Measurements from ENCODE around the gene DRC7. TPM values are rescaled to one million over a fixed set of nuclear protein-coding genes. Genes with fewer than 3 reads are reported as not detected.
"Not testable (repeated sequence)": the region's sequence is repeated elsewhere in the genome, so short reads cannot be mapped to it uniquely, and the experiment has no call there.

The DRC7 gene
- polyA plus RNA-seq, 1 of the 3 experiments (the other 2 are of a cell fraction), result 0.58 TPM

DNA sequence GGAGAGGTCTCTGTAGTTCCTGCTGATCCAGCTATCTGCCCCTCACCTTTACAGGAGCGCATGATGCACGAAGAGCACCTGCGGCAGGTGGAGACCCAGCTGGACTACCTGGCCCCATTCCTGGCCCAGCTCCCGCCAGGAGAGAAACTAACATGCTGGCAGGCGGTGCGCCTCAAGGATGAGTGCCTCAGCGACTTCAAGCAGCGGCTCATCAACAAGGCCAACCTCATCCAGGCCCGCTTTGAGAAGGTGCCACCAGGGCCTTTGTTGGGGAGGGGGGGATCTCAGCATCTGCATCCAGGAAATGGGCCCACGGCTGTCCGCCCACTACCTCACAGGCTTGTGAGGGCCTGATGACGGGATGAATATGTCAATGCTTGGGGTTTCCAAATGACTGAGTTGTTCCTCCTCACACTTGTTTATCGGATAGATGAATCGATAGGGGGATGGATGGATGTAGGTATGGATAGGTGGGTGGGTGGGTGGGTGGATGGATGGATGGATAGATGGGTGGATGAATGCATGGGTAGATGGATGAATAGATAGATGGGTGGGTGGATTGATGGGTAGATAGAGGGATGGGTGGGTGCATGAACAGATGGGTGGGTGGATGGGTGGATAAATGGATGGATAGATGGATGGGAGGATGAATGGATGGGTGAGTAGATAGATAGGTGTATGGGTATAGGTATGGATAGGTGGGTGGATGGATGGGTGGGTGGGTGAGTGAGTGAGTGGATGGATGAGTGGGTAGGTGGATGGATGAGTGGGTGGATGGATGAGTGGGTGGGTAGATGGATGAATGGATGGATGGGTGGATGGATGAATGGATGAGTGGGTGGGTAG, 34.0 kb downstream of the DRC7 start:
- no peaks in the 10 kb centered on the region for H4K20me1 ChIP-seq (ENCODE audit: insufficient read depth)
- H3K79me2 ChIP-seq (ENCODE audit: insufficient read depth), result no peaks in the 10 kb centered on the region
- peaks cover 5% of the 10 kb centered on the region for H3F3A ChIP-seq (replicated peaks; ENCODE audit: insufficient read depth)
- no peaks in the 10 kb centered on the region; the same call in 1 of the 2 replicates for H3K27me3 ChIP-seq (ENCODE audit: insufficient read depth)
- WGBS (ENCODE audit: low lambda C conversion rate), result 81% methylated on average over 9 of the region's 14 CpGs
- no peak overlapping the region for H3K4me3 ChIP-seq (ENCODE audit: low read depth in 2 of 2, low read length in 1 of 2)
- H3K4me1 ChIP-seq (ENCODE audit: control insufficient read depth in 1 of 2, insufficient read depth in 2 of 2, low read depth in 1 of 2, low read length in 1 of 2), result no peaks in the 10 kb centered on the region
- no peaks in the 10 kb centered on the region for H3K9me3 ChIP-seq
- TF ChIP-seq, protein P1, sequence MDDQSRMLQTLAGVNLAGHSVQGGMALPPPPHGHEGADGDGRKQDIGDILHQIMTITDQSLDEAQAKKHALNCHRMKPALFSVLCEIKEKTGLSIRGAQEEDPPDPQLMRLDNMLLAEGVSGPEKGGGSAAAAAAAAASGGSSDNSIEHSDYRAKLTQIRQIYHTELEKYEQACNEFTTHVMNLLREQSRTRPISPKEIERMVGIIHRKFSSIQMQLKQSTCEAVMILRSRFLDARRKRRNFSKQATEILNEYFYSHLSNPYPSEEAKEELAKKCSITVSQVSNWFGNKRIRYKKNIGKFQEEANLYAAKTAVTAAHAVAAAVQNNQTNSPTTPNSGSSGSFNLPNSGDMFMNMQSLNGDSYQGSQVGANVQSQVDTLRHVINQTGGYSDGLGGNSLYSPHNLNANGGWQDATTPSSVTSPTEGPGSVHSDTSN (IDR thresholded peaks at IDR 0.05), result no peak
- no peak for TF ChIP-seq GATA2 (CRISPR knock-in tag; IDR thresholded peaks at IDR 0.05)
- TF ChIP-seq FOXJ3 (CRISPR knock-in tag; IDR thresholded peaks at IDR 0.05), result no peak
- TF ChIP-seq, protein P2, sequence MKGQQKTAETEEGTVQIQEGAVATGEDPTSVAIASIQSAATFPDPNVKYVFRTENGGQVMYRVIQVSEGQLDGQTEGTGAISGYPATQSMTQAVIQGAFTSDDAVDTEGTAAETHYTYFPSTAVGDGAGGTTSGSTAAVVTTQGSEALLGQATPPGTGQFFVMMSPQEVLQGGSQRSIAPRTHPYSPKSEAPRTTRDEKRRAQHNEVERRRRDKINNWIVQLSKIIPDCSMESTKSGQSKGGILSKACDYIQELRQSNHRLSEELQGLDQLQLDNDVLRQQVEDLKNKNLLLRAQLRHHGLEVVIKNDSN (IDR thresholded peaks at IDR 0.05; ENCODE audit: borderline replicate concordance, low read depth), result no peak
- TF ChIP-seq ELF1 (IDR thresholded peaks at IDR 0.05), result no peak
- TF ChIP-seq CHD2 (IDR thresholded peaks at IDR 0.05; ENCODE audit: low read length, partially characterized antibody), result no peak
- no peak for TF ChIP-seq YY1 (IDR thresholded peaks at IDR 0.05; ENCODE audit: low read depth)
- TF ChIP-seq SIN3A (IDR thresholded peaks at IDR 0.05; ENCODE audit: borderline replicate concordance, low read depth, low read length), result no peak
- no peak for TF ChIP-seq NFIC (IDR thresholded peaks at IDR 0.05; ENCODE audit: borderline replicate concordance)
- no peak for TF ChIP-seq EP300 (IDR thresholded peaks at IDR 0.05; ENCODE audit: borderline replicate concordance in 1 of 2, low read depth in 1 of 2, low read length in 1 of 2)
- TF ChIP-seq TCF12 (IDR thresholded peaks at IDR 0.05), result no peak
- TF ChIP-seq MEF2A (IDR thresholded peaks at IDR 0.05; ENCODE audit: borderline replicate concordance, low read depth), result no peak
- H3K27ac ChIP-seq (ENCODE audit: low read depth in 2 of 2, low read length in 1 of 2), result no peak overlapping the region
- ChIA-PET POLR2A (no interaction called here), CTCF (interaction anchor here (1.7 kb wide), 1 partner anchor 138 kb away, joined by 5 read pairs; no protein-coding TSS in a partner anchor)
- DNase-seq, result no peak
- no peaks in the 10 kb centered on the region for H3K9me2 ChIP-seq
- no peak overlapping the region for H3K9ac ChIP-seq
- no peaks in the 10 kb centered on the region for H3K36me3 ChIP-seq (replicated peaks in 1 of 2; ENCODE audit: control insufficient read depth in 1 of 2, insufficient read depth in 2 of 2, low read length in 1 of 2)
- H3K4me2 ChIP-seq, result no peak overlapping the region
- no peak overlapping the region for H2AFZ ChIP-seq (ENCODE audit: low read depth)

DNA sequence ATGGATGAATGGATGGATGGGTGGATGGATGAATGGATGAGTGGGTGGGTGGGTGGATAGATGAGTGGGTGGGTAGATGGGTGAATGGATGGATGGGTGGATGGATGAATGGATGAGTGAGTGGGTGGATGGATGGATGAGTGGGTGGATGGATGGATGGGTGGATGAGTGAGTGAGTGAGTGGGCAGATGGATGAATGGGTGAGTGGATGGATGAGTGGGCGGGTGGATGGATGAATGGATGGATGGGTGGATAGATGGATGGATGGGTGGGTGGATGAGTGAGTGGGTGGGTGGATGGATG, 34.5 kb downstream of the DRC7 start:
- no peaks in the 10 kb centered on the region for H3K4me1 ChIP-seq (ENCODE audit: control insufficient read depth in 1 of 2, insufficient read depth in 2 of 2, low read depth in 1 of 2, low read length in 1 of 2)
- no peak overlapping the region for H3K9ac ChIP-seq
- no peak overlapping the region for H2AFZ ChIP-seq (ENCODE audit: low read depth)
- H3F3A ChIP-seq (replicated peaks; ENCODE audit: insufficient read depth), result peaks cover 5% of the 10 kb centered on the region
- no peak overlapping the region for H3K4me3 ChIP-seq (ENCODE audit: low read depth in 2 of 2, low read length in 1 of 2)
- 40% methylated on average over 1 of the region's 1 CpG for WGBS (ENCODE audit: low lambda C conversion rate)
- POLR2A ChIA-PET, result no interaction called here
- no peaks in the 10 kb centered on the region for H3K36me3 ChIP-seq (replicated peaks in 1 of 2; ENCODE audit: control insufficient read depth in 1 of 2, insufficient read depth in 2 of 2, low read length in 1 of 2)
- H3K27ac ChIP-seq (ENCODE audit: low read depth in 2 of 2, low read length in 1 of 2), result no peak overlapping the region
- DNase-seq, result no peak
- H3K27me3 ChIP-seq (ENCODE audit: insufficient read depth), result no peaks in the 10 kb centered on the region; the same call in 1 of the 2 replicates
- no peaks in the 10 kb centered on the region for H3K9me2 ChIP-seq
- TF ChIP-seq, protein P3, sequence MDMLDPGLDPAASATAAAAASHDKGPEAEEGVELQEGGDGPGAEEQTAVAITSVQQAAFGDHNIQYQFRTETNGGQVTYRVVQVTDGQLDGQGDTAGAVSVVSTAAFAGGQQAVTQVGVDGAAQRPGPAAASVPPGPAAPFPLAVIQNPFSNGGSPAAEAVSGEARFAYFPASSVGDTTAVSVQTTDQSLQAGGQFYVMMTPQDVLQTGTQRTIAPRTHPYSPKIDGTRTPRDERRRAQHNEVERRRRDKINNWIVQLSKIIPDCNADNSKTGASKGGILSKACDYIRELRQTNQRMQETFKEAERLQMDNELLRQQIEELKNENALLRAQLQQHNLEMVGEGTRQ (IDR thresholded peaks at IDR 0.05; ENCODE audit: borderline replicate concordance, low read depth, low read length), result no peak
- TF ChIP-seq NFIC (IDR thresholded peaks at IDR 0.05; ENCODE audit: borderline replicate concordance) (no peak), TEAD4 (IDR thresholded peaks at IDR 0.05; ENCODE audit: borderline replicate concordance, insufficient read depth) (no peak), YY1 (IDR thresholded peaks at IDR 0.05; ENCODE audit: low read depth) (no peak), FOXJ3 (CRISPR knock-in tag; IDR thresholded peaks at IDR 0.05) (no peak), TAF1 (IDR thresholded peaks at IDR 0.05; ENCODE audit: borderline replicate concordance, low read depth, low read length) (no peak), FOXM1 (IDR thresholded peaks at IDR 0.05; ENCODE audit: low read depth) (no peak), CHD2 (IDR thresholded peaks at IDR 0.05; ENCODE audit: low read length, partially characterized antibody) (no peak)
- TF ChIP-seq, protein P4, sequence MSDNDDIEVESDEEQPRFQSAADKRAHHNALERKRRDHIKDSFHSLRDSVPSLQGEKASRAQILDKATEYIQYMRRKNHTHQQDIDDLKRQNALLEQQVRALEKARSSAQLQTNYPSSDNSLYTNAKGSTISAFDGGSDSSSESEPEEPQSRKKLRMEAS (IDR thresholded peaks at IDR 0.05; ENCODE audit: low read depth), result no peak
- TF ChIP-seq, protein P5, sequence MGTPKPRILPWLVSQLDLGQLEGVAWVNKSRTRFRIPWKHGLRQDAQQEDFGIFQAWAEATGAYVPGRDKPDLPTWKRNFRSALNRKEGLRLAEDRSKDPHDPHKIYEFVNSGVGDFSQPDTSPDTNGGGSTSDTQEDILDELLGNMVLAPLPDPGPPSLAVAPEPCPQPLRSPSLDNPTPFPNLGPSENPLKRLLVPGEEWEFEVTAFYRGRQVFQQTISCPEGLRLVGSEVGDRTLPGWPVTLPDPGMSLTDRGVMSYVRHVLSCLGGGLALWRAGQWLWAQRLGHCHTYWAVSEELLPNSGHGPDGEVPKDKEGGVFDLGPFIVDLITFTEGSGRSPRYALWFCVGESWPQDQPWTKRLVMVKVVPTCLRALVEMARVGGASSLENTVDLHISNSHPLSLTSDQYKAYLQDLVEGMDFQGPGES (IDR thresholded peaks at IDR 0.05; ENCODE audit: low read depth, low read length), result no peak
- no peak overlapping the region for H3K4me2 ChIP-seq
- no peaks in the 10 kb centered on the region for H3K9me3 ChIP-seq
- CTCF ChIA-PET, result no interaction called here
- H3K79me2 ChIP-seq (ENCODE audit: insufficient read depth), result peaks cover 1% of the 10 kb centered on the region; the same call in 1 of the 2 replicates
- H4K20me1 ChIP-seq (ENCODE audit: insufficient read depth), result no peaks in the 10 kb centered on the region

DNA sequence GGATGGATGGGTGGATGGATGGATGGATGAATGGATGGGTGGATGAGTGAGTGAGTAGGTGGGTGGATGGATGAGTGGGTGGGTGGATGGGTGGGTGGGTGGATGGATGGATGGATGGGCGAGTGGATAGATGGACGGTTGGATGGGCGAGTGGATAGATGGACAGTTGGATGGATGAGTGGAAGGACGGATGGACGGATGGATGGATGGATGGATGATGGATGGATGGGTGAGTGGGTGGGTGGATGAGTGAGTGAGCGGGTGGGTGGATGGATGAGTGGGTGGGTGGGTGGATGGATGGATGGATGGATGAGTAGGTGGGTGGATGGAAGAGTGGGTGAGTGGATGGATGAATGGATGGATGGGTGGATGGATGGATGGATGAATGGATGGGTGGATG, 35.2 kb downstream of the DRC7 start:
- POLR2A ChIA-PET; DNase-seq; H3K79me2 ChIP-seq (ENCODE audit: insufficient read depth); H2AFZ ChIP-seq (ENCODE audit: low read depth); H3K27me3 ChIP-seq (ENCODE audit: insufficient read depth); H3K9ac ChIP-seq; H3K9me3 ChIP-seq; H3K36me3 ChIP-seq (replicated peaks in 1 of 2; ENCODE audit: control insufficient read depth in 1 of 2, insufficient read depth in 2 of 2, low read length in 1 of 2); H3K4me2 ChIP-seq; H3F3A ChIP-seq (replicated peaks; ENCODE audit: insufficient read depth); H3K4me3 ChIP-seq (ENCODE audit: low read depth in 2 of 2, low read length in 1 of 2); H3K4me1 ChIP-seq (ENCODE audit: control insufficient read depth in 1 of 2, insufficient read depth in 2 of 2, low read depth in 1 of 2, low read length in 1 of 2); H3K9me2 ChIP-seq; H4K20me1 ChIP-seq (ENCODE audit: insufficient read depth); H3K27ac ChIP-seq (ENCODE audit: low read depth in 2 of 2, low read length in 1 of 2): not testable (repeated sequence)
- CTCF ChIA-PET, result interaction anchor here (0.7 kb wide), 1 partner anchor 154 kb away, joined by 3 read pairs; no protein-coding TSS in a partner anchor
- WGBS (ENCODE audit: low lambda C conversion rate), result 59% methylated on average over 6 of the region's 6 CpGs
